Mesenchymal stem cell (in vitro differentiated cells and primary cell): ENCODE results near the gene COL8A2.

ENCODE experiments used
- DNase-seq: peaks from one replicate; pipeline ENCODE4 v3.0.0-alpha.2; 2013
- H2AFZ ChIP-seq: one replicate; pipeline ENCODE4 v1.6.1; 2013; ENCODE audit warnings: low read depth, mild to moderate bottlenecking, control low read depth, inconsistent platforms, low read length, moderate library complexity
- H2AK5ac ChIP-seq: 2 replicates; pipeline ENCODE4 v1.6.1; 2013; ENCODE audit warnings: low read length, moderate library complexity, mild to moderate bottlenecking, inconsistent platforms; ENCODE audit not compliant: severe bottlenecking
- H2BK120ac ChIP-seq: one replicate; pipeline ENCODE4 v1.6.1; 2013; ENCODE audit warnings: low read depth, mild to moderate bottlenecking, inconsistent platforms, low read length, moderate library complexity
- H2BK12ac ChIP-seq, 2 experiments: one replicate each; pipeline ENCODE4 v1.6.1; 2013; ENCODE audit warnings: inconsistent platforms in 2 of 2, low read length in 2 of 2, mild to moderate bottlenecking in 2 of 2, moderate library complexity in 2 of 2, control low read depth in 1 of 2
- H2BK15ac ChIP-seq: one replicate; pipeline ENCODE4 v1.6.1; 2013; ENCODE audit warnings: mild to moderate bottlenecking, low read depth, inconsistent platforms; ENCODE audit not compliant: poor library complexity, severe bottlenecking
- H2BK5ac ChIP-seq: 2 replicates; pipeline ENCODE4 v1.6.1; 2013; ENCODE audit warnings: low read depth, mild to moderate bottlenecking, low read length, control low read depth, inconsistent platforms; ENCODE audit not compliant: poor library complexity, severe bottlenecking
- H3K14ac ChIP-seq, 2 experiments: one replicate each; pipeline ENCODE4 v1.6.1; 2013; ENCODE audit warnings: inconsistent platforms in 2 of 2, low read length in 2 of 2, control low read depth in 1 of 2, mild to moderate bottlenecking in 1 of 2, moderate library complexity in 1 of 2
- H3K18ac ChIP-seq, 2 experiments: one replicate each; pipeline ENCODE4 v1.6.1; 2013; ENCODE audit warnings: inconsistent platforms in 2 of 2, low read length in 2 of 2, control low read depth in 1 of 2, low read depth in 1 of 2, mild to moderate bottlenecking in 1 of 2
- H3K23ac ChIP-seq, 2 experiments: one replicate each; pipeline ENCODE4 v1.6.1; 2013; ENCODE audit warnings: inconsistent platforms in 2 of 2, low read length in 2 of 2, mild to moderate bottlenecking in 2 of 2, moderate library complexity in 2 of 2, control low read depth in 1 of 2
- H3K27ac ChIP-seq: 2 replicates; pipeline ENCODE4 v1.5.1; 2013; ENCODE audit warnings: mild to moderate bottlenecking, moderate library complexity, low read length, control low read depth, inconsistent platforms; ENCODE audit not compliant: poor library complexity, severe bottlenecking
- H3K27me3 ChIP-seq, 2 experiments: 2 replicates each; pipeline versions ENCODE4 v1.6.1 to v1.7.0; 2013; ENCODE audit warnings: low read length in 2 of 2, mild to moderate bottlenecking in 2 of 2, moderate library complexity in 2 of 2, control low read depth in 1 of 2, inconsistent platforms in 1 of 2; ENCODE audit not compliant: control insufficient read depth in 1 of 2, insufficient read depth in 1 of 2
- H3K36me3 ChIP-seq, 2 experiments: 2 replicates each; pipeline versions ENCODE4 v1.6.1 to v1.7.0; 2013; ENCODE audit warnings: low read length in 2 of 2, control low read depth in 1 of 2, inconsistent platforms in 1 of 2, low read depth in 1 of 2, mild to moderate bottlenecking in 1 of 2; ENCODE audit not compliant: insufficient read depth in 2 of 2, control insufficient read depth in 1 of 2
- H3K4ac ChIP-seq, 2 experiments: one replicate each; pipeline ENCODE4 v1.6.1; 2013; ENCODE audit warnings: inconsistent platforms in 2 of 2, low read length in 2 of 2, mild to moderate bottlenecking in 2 of 2, moderate library complexity in 2 of 2, control low read depth in 1 of 2, low read depth in 1 of 2
- H3K4me1 ChIP-seq: 2 replicates; pipeline ENCODE4 v1.6.1; 2013; ENCODE audit warnings: low read depth, low read length, control low read depth; ENCODE audit not compliant: control insufficient read depth, insufficient read depth
- H3K4me2 ChIP-seq: 2 replicates; pipeline ENCODE4 v1.6.1; 2013; ENCODE audit warnings: low read length, mild to moderate bottlenecking, inconsistent platforms; ENCODE audit not compliant: poor library complexity, severe bottlenecking
- H3K4me3 ChIP-seq, 2 experiments: 2 replicates each; pipeline versions ENCODE4 v1.5.1 to v1.7.0; 2013; ENCODE audit warnings: low read length in 2 of 2, mild to moderate bottlenecking in 2 of 2, control low read depth in 1 of 2, low read depth in 1 of 2; ENCODE audit not compliant: insufficient read depth in 1 of 2
- H3K79me1 ChIP-seq: replicated peaks from 2 replicates; pipeline ENCODE4 v1.6.1; 2013; ENCODE audit warnings: mild to moderate bottlenecking, control low read depth, low read length, inconsistent platforms; ENCODE audit not compliant: poor library complexity, severe bottlenecking
- H3K9ac ChIP-seq: 2 replicates; pipeline ENCODE4 v1.7.0; 2013; ENCODE audit warnings: mild to moderate bottlenecking, low read length, moderate library complexity
- H3K9me3 ChIP-seq: 2 replicates; pipeline ENCODE4 v1.7.0; 2013; ENCODE audit warnings: mild to moderate bottlenecking, low read length; ENCODE audit not compliant: control insufficient read depth
- H4K8ac ChIP-seq: one replicate; pipeline ENCODE4 v1.6.1; 2013; ENCODE audit warnings: inconsistent platforms, mild to moderate bottlenecking, low read length, moderate library complexity
- H4K91ac ChIP-seq: one replicate; pipeline ENCODE4 v1.6.1; 2013; ENCODE audit warnings: mild to moderate bottlenecking, low read length, inconsistent platforms
- WGBS: methylation state at CpG from one replicate; pipeline ENCODE4 v1.1.7; 2013; ENCODE audit warnings: mixed read lengths; 5-methylcytosine and 5-hydroxymethylcytosine counted together

COL8A2 gene

GRCh38 chr1:36151134-36151844, 26.3 kb upstream of the COL8A2 start:
- Histone ChIP-seq H2BK120ac (peak overlapping the region; percentile 42), H3K9ac (peak overlapping the region; percentile 87), H3K23ac (no peak overlapping the region), H4K91ac (peak overlapping the region; percentile 98), H3K4me3 (peak overlapping the region in 1 of 2 experiments; percentile 48), H2BK5ac (no peak overlapping the region), H3K79me1 (peaks cover 9% of the 10 kb centered on the region), H2AFZ (no peak overlapping the region), H3K4me2 (peak overlapping the region; percentile 26), H2AK5ac (peak overlapping the region; percentile 65), H4K8ac (no peak overlapping the region), H2BK12ac (peak overlapping the region; percentile 66 to 88), H3K14ac (no peak overlapping the region), H3K18ac (peak overlapping the region; percentile 82 to 87), H3K36me3 (peaks cover 5 to 12% of the 10 kb centered on the region in 2 experiments), H3K9me3 (no peaks in the 10 kb centered on the region), H3K27me3 (no peaks in the 10 kb centered on the region), H3K27ac (peak overlapping the region; percentile 92), H3K4ac (peak overlapping the region; percentile 1 to 65), H2BK15ac (no peak overlapping the region), H3K4me1 (peaks cover 28% of the 10 kb centered on the region)
- DNase-seq, result no peak
- WGBS, result 17% methylated on average over 1 of the region's 1 CpG

DNA sequence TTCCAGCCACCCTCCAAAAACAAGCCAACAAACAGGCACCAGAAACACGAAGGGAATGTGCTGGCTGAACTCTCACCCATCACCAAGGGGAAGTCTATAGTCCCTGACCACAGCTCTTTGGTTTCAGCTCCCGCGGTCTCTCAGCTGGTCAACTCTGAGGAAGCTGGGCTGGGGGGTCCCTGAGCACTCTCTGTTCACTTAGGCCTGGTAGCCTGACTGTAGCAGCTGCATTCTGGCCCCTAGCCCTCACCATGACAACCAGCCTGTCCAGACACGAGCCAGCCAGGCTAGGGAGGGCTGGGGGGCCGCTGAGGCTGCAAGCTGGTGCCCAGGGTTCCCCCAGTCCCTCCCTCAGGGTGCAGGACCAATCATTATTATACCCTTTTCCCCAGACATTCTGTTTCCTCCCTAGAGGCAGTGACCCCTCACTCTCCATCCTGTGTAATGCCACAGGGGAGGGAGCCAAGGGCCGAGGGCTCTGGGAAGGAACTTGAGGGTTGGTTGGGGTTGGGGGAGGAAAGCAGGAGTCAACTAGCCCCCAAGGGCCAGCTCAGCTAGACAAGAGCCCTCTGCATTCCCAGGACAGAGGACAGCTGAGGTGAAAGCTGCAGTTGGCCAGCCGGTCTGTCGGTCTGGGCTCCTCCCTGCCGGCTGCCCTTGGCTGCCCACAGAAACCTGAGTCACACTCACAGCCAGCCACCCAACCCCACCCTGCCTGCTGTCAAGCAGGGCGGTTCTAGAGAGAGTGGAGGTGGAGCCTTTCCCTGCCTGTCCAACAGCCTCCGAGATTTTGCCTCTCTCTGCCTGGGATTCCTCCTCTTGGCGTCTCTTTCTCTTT, 25.5 kb upstream of the COL8A2 start:
- Histone ChIP-seq H2BK15ac (peak overlapping the region; percentile 97), H4K91ac (peak overlapping the region; percentile 100), H3K9ac (peak overlapping the region; percentile 87), H3K23ac (peak overlapping the region in 1 of 2 experiments; percentile 46), H2BK120ac (peak overlapping the region; percentile 89), H3K4me2 (peak overlapping the region; percentile 63), H3K14ac (peak overlapping the region in 1 of 2 experiments; percentile 50), H3K36me3 (peaks cover 5 to 13% of the 10 kb centered on the region in 2 experiments), H3K18ac (peak overlapping the region; percentile 88 to 98), H2BK12ac (peak overlapping the region; percentile 96 to 100), H2AK5ac (peak overlapping the region; percentile 93), H3K4me3 (peak overlapping the region; percentile 26 to 66), H3K79me1 (peaks cover 9% of the 10 kb centered on the region), H3K4ac (peak overlapping the region; percentile 83 to 97), H3K4me1 (peaks cover 28% of the 10 kb centered on the region), H3K9me3 (no peaks in the 10 kb centered on the region), H3K27ac (peak overlapping the region; percentile 99), H2AFZ (peak overlapping the region; percentile 15), H4K8ac (peak overlapping the region; percentile 98), H3K27me3 (no peaks in the 10 kb centered on the region), H2BK5ac (peak overlapping the region; percentile 96)
- 10% methylated on average over 11 of the region's 12 CpGs for WGBS
- DNase-seq, result peak; percentile 99

DNA sequence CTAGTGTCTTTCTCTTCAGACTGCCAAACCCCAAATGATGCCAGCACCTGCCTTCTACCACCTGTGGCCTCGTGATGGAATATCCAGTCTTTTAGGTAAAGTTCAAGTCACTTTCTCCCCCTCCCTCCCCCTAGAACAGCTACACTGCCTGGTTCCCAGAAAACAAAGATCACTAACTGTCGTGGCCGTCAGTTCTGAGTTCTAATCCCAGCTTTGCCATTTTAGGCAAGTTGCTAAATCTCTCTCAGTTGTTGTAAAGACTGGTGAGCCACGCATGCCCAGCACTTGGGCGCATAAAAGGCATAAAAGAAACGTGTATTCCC, 24.9 kb upstream of the COL8A2 start:
- Histone ChIP-seq H2AK5ac (peak overlapping the region; percentile 93), H3K23ac (no peak overlapping the region), H3K4me3 (peak overlapping the region in 1 of 2 experiments; percentile 66), H2BK12ac (peak overlapping the region; percentile 96 to 100), H2BK5ac (peak overlapping the region; percentile 96), H3K36me3 (peaks cover 5 to 16% of the 10 kb centered on the region in 2 experiments), H4K91ac (peak overlapping the region; percentile 100), H3K18ac (peak overlapping the region; percentile 88 to 98), H3K4ac (peak overlapping the region; percentile 83 to 97), H3K14ac (no peak overlapping the region), H3K9ac (peak overlapping the region; percentile 87), H3K4me2 (peak overlapping the region; percentile 42), H2BK15ac (no peak overlapping the region), H3K9me3 (no peaks in the 10 kb centered on the region), H2AFZ (no peak overlapping the region), H2BK120ac (no peak overlapping the region), H3K4me1 (peaks cover 24% of the 10 kb centered on the region), H3K27me3 (no peaks in the 10 kb centered on the region), H3K27ac (peak overlapping the region; percentile 99), H4K8ac (peak overlapping the region; percentile 29), H3K79me1 (peaks cover 11% of the 10 kb centered on the region)
- WGBS, result 26% methylated on average over 6 of the region's 6 CpGs
- no peak for DNase-seq
